Ascending aorta (tissue), 2 donors: ENCODE measurements around the gene MYLIP. TPM values are rescaled to one million over a fixed set of nuclear protein-coding genes. Genes with fewer than 3 reads are reported as not detected.

Source experiments
- DNase-seq, 2 donors: peaks; one replicate each; pipeline ENCODE4 v3.0.0-alpha.2; 2019; ENCODE audit warnings: low spot score in 2 of 2
- H3K27ac ChIP-seq, 2 donors: fragments of 200-600 bp; sonication (generic); one replicate each; pipeline ENCODE4 v1.5.1; 2016 to 2017; ENCODE audit warnings: mild to moderate bottlenecking in 1 of 2
- H3K27me3 ChIP-seq: fragments of 200-600 bp; sonication (generic); one replicate; pipeline ENCODE4 v1.5.1; 2017
- H3K36me3 ChIP-seq, 2 donors: fragments of 200-600 bp; sonication (generic); one replicate each; pipeline ENCODE4 v1.5.1; 2016
- H3K4me1 ChIP-seq, 2 donors: fragments of 200-600 bp; sonication (generic); one replicate each; pipeline ENCODE4 v1.5.1; 2016 to 2017; ENCODE audit warnings: mild to moderate bottlenecking in 1 of 2
- H3K4me3 ChIP-seq, 2 donors: fragments of 200-600 bp; sonication (generic); one replicate each; pipeline ENCODE4 v1.5.1; 2016 to 2017; ENCODE audit warnings: mild to moderate bottlenecking in 1 of 2
- H3K9me3 ChIP-seq, 2 donors: fragments of 200-600 bp; sonication (generic); one replicate each; pipeline ENCODE4 v1.5.1; 2016
- CTCF ChIP-seq, 3 experiments: fragments of 200-600 bp in 2 of 3; fragments of 450-650 bp in 1 of 3; sonication (generic) in 2 of 3; IDR thresholded peaks; one replicate each; pipeline ENCODE4 v1.5.1; 2016 to 2019; ENCODE audit warnings: antibody characterized with exemption in 3 of 3, mild to moderate bottlenecking in 1 of 3, moderate library complexity in 1 of 3
- intact Hi-C: fragments of 100-400 bp; cut with DNase I; formaldehyde crosslinking; loops from one replicate; pipeline ENCODE4 v1.15.1; 2023
- total RNA-seq: library from RNA; depleted of rRNA; stranded (reverse); fragments of >200 nt; gene quantifications from one replicate; pipeline ENCODE4 v1.1.0, GENCODE V29; 2016

The MYLIP gene
- total RNA-seq, 1 donor from 2014 or later, result 36.1 TPM

GRCh38 chr6:16086965-16087364, 41.9 kb upstream of the MYLIP start:
- intact Hi-C loops, result no loop called here
- no peaks in the 10 kb centered on the region for H3K9me3 ChIP-seq
- no peak for DNase-seq
- no peaks in the 10 kb centered on the region for H3K4me1 ChIP-seq
- no peak for TF ChIP-seq CTCF (IDR thresholded peaks at IDR 0.05)
- no peaks in the 10 kb centered on the region for H3K27me3 ChIP-seq
- no peak overlapping the region for H3K4me3 ChIP-seq
- no peak overlapping the region for H3K27ac ChIP-seq
- H3K36me3 ChIP-seq, result no peaks in the 10 kb centered on the region

- no peak overlapping the region for H3K4me3 ChIP-seq
- no peak overlapping the region for H3K27ac ChIP-seq
- no peaks in the 10 kb centered on the region for H3K4me1 ChIP-seq
- no peaks in the 10 kb centered on the region for H3K9me3 ChIP-seq
- no peak for DNase-seq
- no peaks in the 10 kb centered on the region for H3K36me3 ChIP-seq
- intact Hi-C loops, result no loop called here
- H3K27me3 ChIP-seq, result no peaks in the 10 kb centered on the region
- no peak for TF ChIP-seq CTCF (IDR thresholded peaks at IDR 0.05)
These were observed 41.5 kb upstream of the MYLIP start for GRCh38 chr6:16087386-16087785.

- no peak for TF ChIP-seq CTCF (IDR thresholded peaks at IDR 0.05)
- Histone ChIP-seq H3K27ac (no peak overlapping the region), H3K36me3 (no peaks in the 10 kb centered on the region), H3K27me3 (no peaks in the 10 kb centered on the region), H3K4me3 (no peak overlapping the region), H3K9me3 (no peaks in the 10 kb centered on the region), H3K4me1 (no peaks in the 10 kb centered on the region)
- no peak for DNase-seq
- intact Hi-C loops, result no loop called here
These were observed 40.5 kb upstream of the MYLIP start for GRCh38 chr6:16088409-16088808.

- no peaks in the 10 kb centered on the region for H3K4me1 ChIP-seq
- no peak for TF ChIP-seq CTCF (IDR thresholded peaks at IDR 0.05)
These were observed 39.4 kb upstream of the MYLIP start for GRCh38 chr6:16089232-16090062.

GRCh38 chr6:16090452-16090851, 38.4 kb upstream of the MYLIP start:
- TF ChIP-seq CTCF (IDR thresholded peaks at IDR 0.05), result no peak
- intact Hi-C loops, result no loop called here
- H3K27me3 ChIP-seq, result no peaks in the 10 kb centered on the region
- H3K9me3 ChIP-seq, result no peaks in the 10 kb centered on the region
- H3K4me3 ChIP-seq, result no peak overlapping the region
- H3K36me3 ChIP-seq, result no peaks in the 10 kb centered on the region
- DNase-seq, result no peak
- H3K27ac ChIP-seq, result no peak overlapping the region
- H3K4me1 ChIP-seq, result no peaks in the 10 kb centered on the region

More at GRCh38 chr6:16089232-16090062, 39.4 kb upstream of the MYLIP start:
- Histone ChIP-seq H3K27me3 (no peaks in the 10 kb centered on the region), H3K9me3 (no peaks in the 10 kb centered on the region), H3K36me3 (no peaks in the 10 kb centered on the region), H3K4me3 (no peak overlapping the region), H3K27ac (no peak overlapping the region)
- intact Hi-C loops, result no loop called here
- no peak for DNase-seq
